HL-60 (cell line): ENCODE data around the gene SVOP.

Experiments used
- GABPA ChIP-seq: IDR thresholded peaks from 2 replicates; pipeline ENCODE4 v1.6.1; 2012; ENCODE audit warnings: low read depth
- POLR2AphosphoS5 ChIP-seq: IDR thresholded peaks from 2 replicates; pipeline ENCODE4 v1.6.1; 2012; ENCODE audit warnings: low read depth
- SPI1 ChIP-seq: IDR thresholded peaks from 2 replicates; pipeline ENCODE4 v1.6.1; 2012; ENCODE audit warnings: low read depth, mild to moderate bottlenecking, borderline replicate concordance
- TF ChIP-seq, protein P1 (sequence below): IDR thresholded peaks from one replicate; pipeline ENCODE4 v1.5.1; 2011; ENCODE audit warnings: low read length, control low read depth, inconsistent platforms; ENCODE audit not compliant: insufficient read depth
- TF ChIP-seq, protein P2 (sequence below): IDR thresholded peaks from 2 replicates; pipeline ENCODE4 v1.6.1; 2012; ENCODE audit warnings: low read depth; ENCODE audit not compliant: insufficient replicate concordance

GRCh38 chr12:109047081-109047805 is 26.4 kb upstream of the SVOP start:
- TF ChIP-seq, protein P1, sequence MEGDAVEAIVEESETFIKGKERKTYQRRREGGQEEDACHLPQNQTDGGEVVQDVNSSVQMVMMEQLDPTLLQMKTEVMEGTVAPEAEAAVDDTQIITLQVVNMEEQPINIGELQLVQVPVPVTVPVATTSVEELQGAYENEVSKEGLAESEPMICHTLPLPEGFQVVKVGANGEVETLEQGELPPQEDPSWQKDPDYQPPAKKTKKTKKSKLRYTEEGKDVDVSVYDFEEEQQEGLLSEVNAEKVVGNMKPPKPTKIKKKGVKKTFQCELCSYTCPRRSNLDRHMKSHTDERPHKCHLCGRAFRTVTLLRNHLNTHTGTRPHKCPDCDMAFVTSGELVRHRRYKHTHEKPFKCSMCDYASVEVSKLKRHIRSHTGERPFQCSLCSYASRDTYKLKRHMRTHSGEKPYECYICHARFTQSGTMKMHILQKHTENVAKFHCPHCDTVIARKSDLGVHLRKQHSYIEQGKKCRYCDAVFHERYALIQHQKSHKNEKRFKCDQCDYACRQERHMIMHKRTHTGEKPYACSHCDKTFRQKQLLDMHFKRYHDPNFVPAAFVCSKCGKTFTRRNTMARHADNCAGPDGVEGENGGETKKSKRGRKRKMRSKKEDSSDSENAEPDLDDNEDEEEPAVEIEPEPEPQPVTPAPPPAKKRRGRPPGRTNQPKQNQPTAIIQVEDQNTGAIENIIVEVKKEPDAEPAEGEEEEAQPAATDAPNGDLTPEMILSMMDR, result no peak
- TF ChIP-seq POLR2AphosphoS5 (no peak), GABPA (no peak), SPI1 (no peak)
- TF ChIP-seq, protein P2, sequence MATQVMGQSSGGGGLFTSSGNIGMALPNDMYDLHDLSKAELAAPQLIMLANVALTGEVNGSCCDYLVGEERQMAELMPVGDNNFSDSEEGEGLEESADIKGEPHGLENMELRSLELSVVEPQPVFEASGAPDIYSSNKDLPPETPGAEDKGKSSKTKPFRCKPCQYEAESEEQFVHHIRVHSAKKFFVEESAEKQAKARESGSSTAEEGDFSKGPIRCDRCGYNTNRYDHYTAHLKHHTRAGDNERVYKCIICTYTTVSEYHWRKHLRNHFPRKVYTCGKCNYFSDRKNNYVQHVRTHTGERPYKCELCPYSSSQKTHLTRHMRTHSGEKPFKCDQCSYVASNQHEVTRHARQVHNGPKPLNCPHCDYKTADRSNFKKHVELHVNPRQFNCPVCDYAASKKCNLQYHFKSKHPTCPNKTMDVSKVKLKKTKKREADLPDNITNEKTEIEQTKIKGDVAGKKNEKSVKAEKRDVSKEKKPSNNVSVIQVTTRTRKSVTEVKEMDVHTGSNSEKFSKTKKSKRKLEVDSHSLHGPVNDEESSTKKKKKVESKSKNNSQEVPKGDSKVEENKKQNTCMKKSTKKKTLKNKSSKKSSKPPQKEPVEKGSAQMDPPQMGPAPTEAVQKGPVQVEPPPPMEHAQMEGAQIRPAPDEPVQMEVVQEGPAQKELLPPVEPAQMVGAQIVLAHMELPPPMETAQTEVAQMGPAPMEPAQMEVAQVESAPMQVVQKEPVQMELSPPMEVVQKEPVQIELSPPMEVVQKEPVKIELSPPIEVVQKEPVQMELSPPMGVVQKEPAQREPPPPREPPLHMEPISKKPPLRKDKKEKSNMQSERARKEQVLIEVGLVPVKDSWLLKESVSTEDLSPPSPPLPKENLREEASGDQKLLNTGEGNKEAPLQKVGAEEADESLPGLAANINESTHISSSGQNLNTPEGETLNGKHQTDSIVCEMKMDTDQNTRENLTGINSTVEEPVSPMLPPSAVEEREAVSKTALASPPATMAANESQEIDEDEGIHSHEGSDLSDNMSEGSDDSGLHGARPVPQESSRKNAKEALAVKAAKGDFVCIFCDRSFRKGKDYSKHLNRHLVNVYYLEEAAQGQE, result no peak
